ENCODE data around the gene RAB15. TPM values are rescaled to one million over a fixed set of nuclear protein-coding genes. Genes with fewer than 3 reads are reported as not detected.
A peak's percentile ranks its signal among the peaks of the same experiment; 100 is the strongest.

The RAB15 gene
- total RNA-seq, 1 experiment from 2014 or later = 26.2 TPM

GRCh38 chr14:64992328-64992885, 20.3 kb upstream of the RAB15 start:
- in situ Hi-C loops (cut with HindIII; ENCODE audit: low sequenced_read_pairs) = no loop called here
- DNase-seq (ENCODE audit: low spot score) = no peak

GRCh38 chr14:64990939-64991338, 18.8 kb upstream of the RAB15 start:
- no peak for DNase-seq (ENCODE audit: low spot score)
- in situ Hi-C loops (cut with HindIII; ENCODE audit: low sequenced_read_pairs) = no loop called here

GRCh38 chr14:64990296-64990695, 18.2 kb upstream of the RAB15 start:
- in situ Hi-C loops (cut with HindIII; ENCODE audit: low sequenced_read_pairs) = no loop called here

GRCh38 chr14:64987438-64987767, 15.3 kb upstream of the RAB15 start:
- DNase-seq (ENCODE audit: low spot score) = no peak

More at GRCh38 chr14:64990296-64990695, 18.2 kb upstream of the RAB15 start:
- no peak for DNase-seq (ENCODE audit: low spot score)

GRCh38 chr14:64986648-64987437, 14.7 kb upstream of the RAB15 start, which contains the start of gene FNTB:
FNTB (plus strand) TSS chr14:64986895; CDS start chr14:64986954, 59 bp downstream.
- in situ Hi-C loops (cut with HindIII; ENCODE audit: low sequenced_read_pairs) = no loop called here
- DNase-seq (ENCODE audit: low spot score) = peak; percentile 97

More at GRCh38 chr14:64987438-64987767, 15.3 kb upstream of the RAB15 start:
- in situ Hi-C loops (cut with HindIII; ENCODE audit: low sequenced_read_pairs) = no loop called here

GRCh38 chr14:64983439-64984310, 11.5 kb upstream of the RAB15 start:
- peak; percentile 83 for DNase-seq (ENCODE audit: low spot score)
- in situ Hi-C loops (cut with HindIII; ENCODE audit: low sequenced_read_pairs) = no loop called here

- no peak for DNase-seq (ENCODE audit: low spot score)
- in situ Hi-C loops (cut with HindIII; ENCODE audit: low sequenced_read_pairs) = no loop called here
These were observed 7.4 kb upstream of the RAB15 start for GRCh38 chr14:64979336-64980074.

- in situ Hi-C loops (cut with HindIII; ENCODE audit: low sequenced_read_pairs) = no loop called here
- DNase-seq (ENCODE audit: low spot score) = no peak
These were observed 2.4 kb upstream of the RAB15 start for GRCh38 chr14:64974563-64974962.

- no peak for DNase-seq (ENCODE audit: low spot score)
- in situ Hi-C loops (cut with HindIII; ENCODE audit: low sequenced_read_pairs) = no loop called here
These were observed 1.7 kb upstream of the RAB15 start for GRCh38 chr14:64973826-64974225.

GRCh38 chr14:64973026-64973442, 898 bp upstream of the RAB15 start:
- in situ Hi-C loops (cut with HindIII; ENCODE audit: low sequenced_read_pairs) = no loop called here
- peak; percentile 68 for DNase-seq (ENCODE audit: low spot score)

GRCh38 chr14:64971491-64971942, 619 bp downstream of the RAB15 start:
- in situ Hi-C loops (cut with HindIII; ENCODE audit: low sequenced_read_pairs) = no loop called here
- no peak for DNase-seq (ENCODE audit: low spot score)

- peak; percentile 67 for DNase-seq (ENCODE audit: low spot score)
- in situ Hi-C loops (cut with HindIII; ENCODE audit: low sequenced_read_pairs) = no loop called here
These were observed 1.2 kb downstream of the RAB15 start for GRCh38 chr14:64970776-64971477.

GRCh38 chr14:64970041-64970440, 2.1 kb downstream of the RAB15 start:
- DNase-seq (ENCODE audit: low spot score) = no peak
- in situ Hi-C loops (cut with HindIII; ENCODE audit: low sequenced_read_pairs) = no loop called here

- in situ Hi-C loops (cut with HindIII; ENCODE audit: low sequenced_read_pairs) = no loop called here
These were observed 3.5 kb downstream of the RAB15 start for GRCh38 chr14:64968651-64969050.

GRCh38 chr14:64968167-64968566, 4.0 kb downstream of the RAB15 start:
- peak; percentile 64 for DNase-seq (ENCODE audit: low spot score)
- in situ Hi-C loops (cut with HindIII; ENCODE audit: low sequenced_read_pairs) = no loop called here

More at GRCh38 chr14:64968651-64969050, 3.5 kb downstream of the RAB15 start:
- DNase-seq (ENCODE audit: low spot score) = no peak

GRCh38 chr14:64966976-64967375, 5.2 kb downstream of the RAB15 start:
- in situ Hi-C loops (cut with HindIII; ENCODE audit: low sequenced_read_pairs) = no loop called here
- DNase-seq (ENCODE audit: low spot score) = no peak

- no peak for DNase-seq (ENCODE audit: low spot score)
- in situ Hi-C loops (cut with HindIII; ENCODE audit: low sequenced_read_pairs) = no loop called here
These were observed 6.7 kb downstream of the RAB15 start for GRCh38 chr14:64965356-64966000.

GRCh38 chr14:64963611-64964010, 8.5 kb downstream of the RAB15 start:
- no peak for DNase-seq (ENCODE audit: low spot score)
- in situ Hi-C loops (cut with HindIII; ENCODE audit: low sequenced_read_pairs) = no loop called here

Data from G401 (cell line).